Ovary (tissue), 3 donors: Measurements from ENCODE around the gene SULT1C2.
"Not testable (repeated sequence)": the region's sequence is repeated elsewhere in the genome, so short reads cannot be mapped to it uniquely, and the experiment has no call there.

Experiments used
- CTCF ChIP-seq, 3 donors: fragments of 450-650 bp in 2 of 3; fragments of 200-600 bp in 1 of 3; IDR thresholded peaks; one replicate each; pipeline versions ENCODE4 v1.5.1 to v1.8.0; 2016 to 2022; ENCODE audit warnings: antibody characterized with exemption in 3 of 3, mild to moderate bottlenecking in 1 of 3
- EP300 ChIP-seq: sonication (generic); formaldehyde crosslinking; IDR thresholded peaks from one replicate; pipeline ENCODE4 v1.6.1; 2017; ENCODE audit warnings: antibody characterized with exemption
- POLR2A ChIP-seq: fragments of 450-650 bp; IDR thresholded peaks from one replicate; pipeline ENCODE4 v1.6.1; 2017; ENCODE audit warnings: antibody characterized with exemption, mild to moderate bottlenecking, moderate library complexity
- donor health status: DM: no; HTN: no; CAD: no.

DNA sequence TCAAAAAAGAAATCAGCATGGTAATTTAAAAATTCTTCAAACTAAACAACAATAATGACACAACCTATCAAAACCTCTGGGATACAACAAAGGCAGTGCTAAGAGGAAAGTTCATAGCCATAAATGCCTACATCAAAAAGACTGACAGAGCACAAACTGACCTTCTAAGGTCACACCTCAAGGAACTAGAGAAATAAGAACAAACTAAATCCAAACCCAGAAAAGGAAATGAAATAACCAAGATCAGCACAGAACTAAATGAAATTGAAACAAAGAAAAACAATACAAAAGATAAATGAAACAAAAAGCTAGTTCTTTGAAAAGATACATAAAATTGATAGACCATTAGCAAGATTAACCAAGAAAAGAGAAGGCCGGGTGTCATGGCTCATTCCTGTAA lies 70.6 kb downstream of the SULT1C2 start:
- not testable (repeated sequence) for TF ChIP-seq CTCF (IDR thresholded peaks at IDR 0.05); POLR2A; EP300
